OCI-LY1 (cell line): ENCODE measurements around the gene POLR2L.

ENCODE experiments used
- H2AFZ ChIP-seq: fragments of 200-600 bp; sonication (generic), shearing (Covaris generic); 2 replicates; pipeline ENCODE4 v1.6.0; 2014; ENCODE audit warnings: antibody characterized with exemption, mild to moderate bottlenecking, low read length
- H3F3A ChIP-seq: fragments of 200-600 bp; sonication (generic), shearing (Covaris generic); 2 replicates; pipeline ENCODE4 v1.6.0; 2014; ENCODE audit warnings: mild to moderate bottlenecking, antibody characterized with exemption, low read length, moderate library complexity; ENCODE audit not compliant: insufficient read depth
- H3K27ac ChIP-seq: fragments of 200-600 bp; sonication (generic); 2 replicates; pipeline ENCODE4 v1.5.1; 2014; ENCODE audit warnings: low read length, mixed run types, mild to moderate bottlenecking, low read depth; ENCODE audit not compliant: poor library complexity, severe bottlenecking
- H3K27me3 ChIP-seq: fragments of 200-600 bp; sonication (generic); 2 replicates; pipeline ENCODE4 v1.6.0; 2014; ENCODE audit warnings: antibody characterized with exemption, mild to moderate bottlenecking, low read length, moderate library complexity; ENCODE audit not compliant: insufficient read depth
- H3K36me3 ChIP-seq: fragments of 200-600 bp; sonication (generic); 2 replicates; pipeline ENCODE4 v1.6.1; 2014; ENCODE audit warnings: mild to moderate bottlenecking, antibody characterized with exemption, low read length, moderate library complexity, mixed read lengths; ENCODE audit not compliant: insufficient read depth
- H3K4me1 ChIP-seq: fragments of 200-600 bp; sonication (generic); 2 replicates; pipeline ENCODE4 v1.5.1; 2014; ENCODE audit warnings: mild to moderate bottlenecking, low read length, moderate library complexity; ENCODE audit not compliant: insufficient read depth, severe bottlenecking
- H3K4me2 ChIP-seq: fragments of 200-600 bp; sonication (generic), shearing (Covaris generic); 2 replicates; pipeline ENCODE4 v1.6.1; 2014; ENCODE audit warnings: low read length
- H3K4me3 ChIP-seq: fragments of 200-600 bp; sonication (generic); 2 replicates; pipeline ENCODE4 v1.5.1; 2014; ENCODE audit warnings: low read length, low read depth, mild to moderate bottlenecking, mixed read lengths; ENCODE audit not compliant: poor library complexity, severe bottlenecking
- H3K79me2 ChIP-seq: fragments of 200-600 bp; shearing (Covaris generic); 2 replicates; pipeline ENCODE4 v1.6.1; 2016; ENCODE audit warnings: mixed run types, low read length, mixed read lengths; ENCODE audit not compliant: insufficient read depth
- H3K9ac ChIP-seq: fragments of 200-600 bp; sonication (generic), shearing (Covaris generic); 2 replicates; pipeline ENCODE4 v1.6.1; 2014; ENCODE audit warnings: mild to moderate bottlenecking, low read length, mixed read lengths
- H3K9me2 ChIP-seq: fragments of 200-600 bp; sonication (generic), shearing (Covaris generic); 2 replicates; pipeline ENCODE4 v1.6.1; 2014; ENCODE audit warnings: low read depth, mild to moderate bottlenecking, low read length, mixed read lengths
- H3K9me3 ChIP-seq: fragments of 200-600 bp; shearing (Covaris generic); 2 replicates; pipeline ENCODE4 v1.6.1; 2014; ENCODE audit warnings: low read length, mixed read lengths
- H4K20me1 ChIP-seq: fragments of 200-600 bp; sonication (generic), shearing (Covaris generic); 2 replicates; pipeline ENCODE4 v1.6.0; 2016; ENCODE audit warnings: mild to moderate bottlenecking, low read length; ENCODE audit not compliant: insufficient read depth
- EZH2 ChIP-seq: fragments of 200-600 bp; sonication (generic), shearing (Covaris generic); IDR thresholded peaks from 2 replicates; pipeline ENCODE4 v1.8.0; 2017; ENCODE audit warnings: borderline replicate concordance, mixed run types, mild to moderate bottlenecking, antibody characterized with exemption, low read length, moderate library complexity, mixed read lengths
- TF ChIP-seq, protein P1 (sequence below): fragments of 200-600 bp; sonication (generic), shearing (Covaris generic); IDR thresholded peaks from 2 replicates; pipeline ENCODE4 v1.5.1; 2017; ENCODE audit warnings: mild to moderate bottlenecking, antibody characterized with exemption, low read length, moderate library complexity, mixed read lengths

Gene POLR2L

DNA sequence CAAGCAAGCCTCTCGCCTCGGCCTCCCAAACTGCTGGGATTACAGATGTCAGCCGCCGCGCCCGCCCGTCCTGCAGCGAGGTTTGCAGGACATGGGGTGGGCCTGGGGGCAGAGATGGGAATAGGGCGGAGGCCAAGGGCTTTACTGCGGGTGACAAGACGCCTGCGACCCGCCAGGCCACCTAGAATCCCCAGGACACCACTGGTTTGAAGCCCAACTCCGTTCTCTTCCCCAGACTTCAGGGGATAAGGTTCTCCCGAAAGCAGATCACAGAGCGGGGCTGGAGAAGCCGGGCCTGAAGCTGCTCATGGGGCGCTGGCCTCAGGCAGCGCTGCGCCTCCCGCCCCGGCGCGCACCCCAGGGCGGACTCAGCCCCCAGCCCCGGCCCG is 354 bp downstream of the POLR2L start:
- peak overlapping the region; percentile 98 for H3K9ac ChIP-seq
- H3K36me3 ChIP-seq: peaks cover 38% of the 10 kb centered on the region
- peak overlapping the region; percentile 70 for H3K4me2 ChIP-seq
- H3K79me2 ChIP-seq: peaks cover 8% of the 10 kb centered on the region; the same call in 1 of the 2 replicates
- H3K9me3 ChIP-seq: no peaks in the 10 kb centered on the region
- TF ChIP-seq, protein P1, sequence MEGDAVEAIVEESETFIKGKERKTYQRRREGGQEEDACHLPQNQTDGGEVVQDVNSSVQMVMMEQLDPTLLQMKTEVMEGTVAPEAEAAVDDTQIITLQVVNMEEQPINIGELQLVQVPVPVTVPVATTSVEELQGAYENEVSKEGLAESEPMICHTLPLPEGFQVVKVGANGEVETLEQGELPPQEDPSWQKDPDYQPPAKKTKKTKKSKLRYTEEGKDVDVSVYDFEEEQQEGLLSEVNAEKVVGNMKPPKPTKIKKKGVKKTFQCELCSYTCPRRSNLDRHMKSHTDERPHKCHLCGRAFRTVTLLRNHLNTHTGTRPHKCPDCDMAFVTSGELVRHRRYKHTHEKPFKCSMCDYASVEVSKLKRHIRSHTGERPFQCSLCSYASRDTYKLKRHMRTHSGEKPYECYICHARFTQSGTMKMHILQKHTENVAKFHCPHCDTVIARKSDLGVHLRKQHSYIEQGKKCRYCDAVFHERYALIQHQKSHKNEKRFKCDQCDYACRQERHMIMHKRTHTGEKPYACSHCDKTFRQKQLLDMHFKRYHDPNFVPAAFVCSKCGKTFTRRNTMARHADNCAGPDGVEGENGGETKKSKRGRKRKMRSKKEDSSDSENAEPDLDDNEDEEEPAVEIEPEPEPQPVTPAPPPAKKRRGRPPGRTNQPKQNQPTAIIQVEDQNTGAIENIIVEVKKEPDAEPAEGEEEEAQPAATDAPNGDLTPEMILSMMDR: no peak
- TF ChIP-seq EZH2: no peak
- no peaks in the 10 kb centered on the region for H3K9me2 ChIP-seq
- H3K27ac ChIP-seq: no peak overlapping the region
- peaks cover 28% of the 10 kb centered on the region for H3K4me1 ChIP-seq
- H3K4me3 ChIP-seq: peak overlapping the region; percentile 99
- 0 out of 2 replicates have a peak, but pooled peaks cover 4% of the 10 kb centered on the region for H3K27me3 ChIP-seq
- no peaks in the 10 kb centered on the region for H3F3A ChIP-seq
- H4K20me1 ChIP-seq: no peaks in the 10 kb centered on the region
- no peak overlapping the region for H2AFZ ChIP-seq

DNA sequence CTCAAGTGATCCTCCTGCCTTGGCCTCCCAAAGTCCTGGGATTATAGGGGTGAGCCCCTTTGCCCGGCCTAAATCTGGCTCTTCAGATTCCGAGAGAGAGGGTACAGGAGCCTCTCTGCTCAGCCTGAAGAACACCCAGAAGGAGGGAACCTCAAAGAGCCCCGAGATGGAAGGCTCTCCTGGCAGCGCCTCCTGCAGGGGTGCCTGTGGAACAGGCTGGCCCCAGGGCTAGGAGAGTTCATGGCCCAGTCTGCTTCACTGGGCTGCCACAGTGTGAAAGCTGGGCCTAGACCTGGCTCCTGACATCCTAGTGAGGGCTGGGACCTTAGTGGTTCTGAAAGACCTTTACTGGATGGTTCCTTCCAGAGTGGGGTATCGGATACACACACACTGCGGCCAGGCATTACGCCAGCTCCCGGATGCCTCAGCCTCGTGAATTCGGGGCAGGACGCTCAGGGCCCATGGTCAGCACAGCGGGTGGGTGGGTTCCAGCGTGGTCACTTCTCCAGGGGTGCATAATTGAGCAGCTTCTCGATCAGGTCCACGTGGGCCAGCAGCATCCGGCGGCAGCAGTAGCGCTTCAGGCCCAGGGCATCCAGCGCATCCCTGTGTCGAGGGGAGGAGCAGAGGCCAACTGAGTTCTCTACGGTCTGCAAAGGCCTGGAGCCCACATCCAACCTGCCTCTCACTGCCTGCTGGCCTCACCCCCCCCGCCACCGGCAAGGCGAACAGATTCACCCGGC is 2.3 kb downstream of the POLR2L start:
- H3K27me3 ChIP-seq: no peaks in the 10 kb centered on the region
- H3K9me3 ChIP-seq: no peaks in the 10 kb centered on the region
- H3K27ac ChIP-seq: no peak overlapping the region
- no peaks in the 10 kb centered on the region for H3F3A ChIP-seq
- H3K4me3 ChIP-seq: no peak overlapping the region
- H3K4me2 ChIP-seq: peak overlapping the region; percentile 70; the same call in 1 of the 2 replicates
- no peak overlapping the region; the same call in 1 of the 2 replicates for H3K9ac ChIP-seq
- peaks cover 38% of the 10 kb centered on the region for H3K36me3 ChIP-seq
- no peak overlapping the region for H2AFZ ChIP-seq
- H3K4me1 ChIP-seq: peaks cover 28% of the 10 kb centered on the region
- no peaks in the 10 kb centered on the region for H3K9me2 ChIP-seq
- no peak for TF ChIP-seq EZH2
- TF ChIP-seq, protein P1: peak; percentile 36; the same call in 1 of the 2 replicates
- H3K79me2 ChIP-seq: peaks cover 8% of the 10 kb centered on the region; the same call in 1 of the 2 replicates
- H4K20me1 ChIP-seq: no peaks in the 10 kb centered on the region

DNA sequence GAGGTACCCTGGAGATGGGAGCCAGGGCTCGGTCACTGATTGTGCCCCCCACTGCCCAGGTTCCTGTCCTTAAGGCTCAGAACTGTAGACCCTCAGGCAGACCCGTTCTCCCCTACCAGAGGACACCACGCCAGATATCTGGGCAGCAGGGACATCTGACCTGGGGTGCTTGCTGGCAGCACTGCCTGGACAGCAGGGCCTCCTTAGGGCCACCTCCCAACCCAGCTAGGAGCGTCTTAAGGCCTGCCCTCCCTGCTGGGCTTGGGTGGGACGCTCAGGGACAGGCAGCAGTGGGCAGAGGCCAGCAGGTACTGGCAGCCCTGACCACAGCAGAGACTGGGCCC is 3.1 kb downstream of the POLR2L start:
- Histone ChIP-seq H3K27me3 (no peaks in the 10 kb centered on the region), H3K4me1 (peaks cover 27% of the 10 kb centered on the region), H3K9ac (no peak overlapping the region), H3K4me2 (no peak overlapping the region), H3K4me3 (no peak overlapping the region), H3K27ac (no peak overlapping the region), H2AFZ (no peak overlapping the region), H3K79me2 (peaks cover 8% of the 10 kb centered on the region; the same call in 1 of the 2 replicates), H3K9me3 (no peaks in the 10 kb centered on the region), H4K20me1 (no peaks in the 10 kb centered on the region), H3K36me3 (peaks cover 38% of the 10 kb centered on the region), H3F3A (no peaks in the 10 kb centered on the region), H3K9me2 (no peaks in the 10 kb centered on the region)
- TF ChIP-seq EZH2: no peak
- TF ChIP-seq, protein P1: no peak
